HG03097 (cell line): Measurements from ENCODE around the gene LGI4.

ENCODE experiments used
- ATAC-seq: cut with Tn5 transposase; IDR thresholded peaks from one replicate; pipeline ENCODE4 v1.9.1; 2021; ENCODE audit not compliant: unreplicated experiment, low FRiP score

The LGI4 gene

DNA sequence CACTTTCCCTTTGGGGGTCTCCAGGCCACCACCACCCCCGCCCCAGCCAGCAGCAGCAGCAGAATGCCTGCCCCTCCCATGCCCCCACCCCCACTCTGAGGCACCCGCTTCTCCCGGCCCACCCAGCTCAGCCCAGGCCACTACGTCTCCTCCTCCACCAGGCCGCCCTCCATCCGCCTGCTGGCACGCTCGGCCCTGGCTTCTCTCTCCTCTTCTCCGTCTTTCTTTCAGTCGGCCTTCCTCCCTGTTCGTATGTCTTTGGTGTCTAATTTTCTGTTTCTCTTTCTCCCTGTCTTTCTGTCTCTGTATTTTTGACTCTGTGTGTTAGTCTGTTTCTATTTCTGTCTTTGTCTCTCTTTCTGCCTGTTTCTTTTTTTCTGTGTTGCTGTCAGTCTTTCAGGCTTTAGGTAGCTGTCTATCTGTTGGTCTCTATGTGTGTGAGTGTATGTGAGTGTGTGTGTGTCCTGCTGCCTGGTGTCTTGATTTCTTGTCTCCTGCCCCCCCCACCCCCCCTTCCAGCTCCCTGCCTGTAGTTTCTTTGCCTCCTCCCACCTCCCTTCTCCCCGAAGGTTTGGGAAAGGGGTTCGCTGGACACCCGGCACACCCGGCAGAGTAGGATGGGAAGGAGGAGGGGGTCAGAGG lies at the start of gene LGI4:
LGI4 (minus strand) TSS at position 459 of the 642 bp plus-strand sequence; CDS start at position 80, 379 bp downstream.
- no peak for ATAC-seq

DNA sequence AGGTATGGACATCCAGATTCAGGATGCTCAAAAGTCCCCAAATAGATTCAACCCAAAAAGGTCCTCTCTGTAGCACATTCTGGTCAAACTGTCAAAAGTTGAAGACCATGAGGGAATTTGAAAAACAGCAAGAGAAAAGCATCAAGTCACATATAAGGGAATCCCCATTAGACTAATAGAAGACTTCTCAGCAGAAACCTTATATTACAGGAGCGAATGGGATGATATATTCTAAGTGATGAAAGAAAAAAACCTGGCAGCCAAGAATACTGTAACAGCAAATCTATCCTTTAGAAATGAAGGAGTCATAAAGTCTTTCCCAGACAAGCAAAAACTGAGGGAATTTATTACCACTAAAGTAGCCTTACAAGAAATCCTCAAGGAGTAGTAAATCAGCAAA lies 49.4 kb upstream of the LGI4 start:
- no peak for ATAC-seq

DNA sequence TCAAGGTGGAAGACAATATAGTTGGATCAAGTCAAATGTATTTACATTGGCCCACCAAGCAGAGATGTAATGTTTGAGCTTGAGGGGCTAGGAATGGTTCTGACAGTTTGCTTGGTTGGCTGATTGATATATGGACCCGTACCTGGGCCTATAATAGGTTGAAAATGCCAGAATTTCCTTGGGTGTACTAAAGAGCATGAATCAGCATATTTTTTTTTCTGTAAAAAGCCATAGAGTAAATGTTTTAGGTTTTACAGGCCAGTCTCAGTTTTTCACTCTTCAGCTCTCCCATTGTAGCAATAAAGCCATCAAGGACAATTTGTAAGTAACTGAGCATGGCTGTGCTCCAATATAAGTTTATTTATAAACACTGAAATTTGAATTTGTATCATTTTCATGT lies 46.5 kb upstream of the LGI4 start:
- ATAC-seq: no peak

DNA sequence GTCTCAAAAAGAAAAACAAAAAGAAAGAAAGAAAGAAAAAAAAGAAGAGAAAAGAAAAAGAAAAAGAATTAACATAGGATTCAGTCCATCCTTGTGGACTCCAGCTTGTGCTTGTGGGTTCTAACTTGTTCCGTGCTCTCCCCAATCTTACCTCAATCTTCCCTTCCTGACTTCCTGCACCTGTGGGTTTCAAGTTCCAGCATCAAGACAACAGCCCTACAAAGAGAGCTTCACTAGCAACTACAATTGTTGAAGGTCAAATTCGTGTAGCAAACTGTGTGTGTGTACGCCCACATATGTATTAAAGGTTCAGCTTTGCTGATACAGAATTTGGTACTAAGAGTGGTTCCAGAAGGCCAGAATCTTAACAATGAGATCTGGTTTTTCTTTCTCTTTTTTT lies 45.0 kb upstream of the LGI4 start:
- ATAC-seq: no peak

DNA sequence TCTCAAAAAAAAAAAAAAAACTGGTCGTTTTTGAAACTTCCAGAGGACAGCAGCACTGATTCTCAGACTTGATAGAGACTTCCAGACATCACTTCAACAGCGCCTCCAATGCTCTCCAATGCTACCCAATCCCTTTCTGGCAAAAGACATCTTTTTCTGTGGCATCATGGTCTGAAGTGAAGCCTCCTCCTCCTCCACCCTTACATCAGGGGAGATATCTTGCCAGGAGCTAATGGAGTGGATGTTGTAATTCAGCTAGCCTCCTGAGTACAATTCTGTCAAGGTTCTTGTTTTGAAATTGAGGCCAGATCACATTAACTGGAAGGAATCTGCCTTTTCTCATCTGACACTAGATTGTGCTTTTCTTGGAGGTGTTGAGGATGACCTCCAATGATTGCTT lies 43.8 kb upstream of the LGI4 start:
- no peak for ATAC-seq

DNA sequence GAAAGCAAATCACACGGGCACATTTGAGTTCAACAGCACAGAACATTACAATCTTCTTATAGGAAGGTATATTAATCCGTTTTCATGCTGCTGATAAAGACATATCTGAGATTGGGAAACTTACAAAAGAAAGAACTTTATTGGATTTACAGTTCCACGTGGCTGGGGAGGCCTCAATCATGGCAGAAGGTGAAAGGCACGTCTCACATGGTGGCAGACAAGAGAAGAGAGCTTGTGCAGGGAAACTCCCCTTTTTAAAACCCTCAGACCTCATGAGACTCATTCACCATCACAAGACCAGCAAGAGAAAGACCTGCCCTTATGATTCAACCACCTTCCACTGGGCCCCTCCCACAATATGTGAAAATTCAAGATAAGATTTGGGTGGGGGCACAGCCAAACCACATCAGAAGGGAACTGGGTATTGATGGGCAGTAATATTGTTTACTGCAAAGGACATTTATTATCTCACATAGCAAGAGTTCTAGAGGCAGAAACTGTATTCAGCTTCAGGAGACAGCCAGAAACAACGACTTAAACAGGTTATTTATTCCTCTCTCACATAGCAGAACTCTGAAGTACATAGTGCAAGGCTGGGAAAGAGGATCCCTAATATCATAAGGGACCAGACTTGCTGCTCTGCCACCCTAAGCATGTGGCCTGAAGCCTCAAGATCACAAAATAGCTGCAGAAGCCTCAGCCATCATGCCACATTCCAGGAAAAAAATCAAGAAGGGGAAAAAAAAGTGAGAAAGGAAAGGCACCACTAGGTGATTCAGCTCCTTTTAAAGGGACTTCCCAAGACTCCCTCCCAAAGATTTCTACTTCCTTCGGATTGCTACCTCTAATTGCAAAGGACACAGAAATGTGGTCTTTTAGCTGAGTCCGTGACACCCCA lies 42.8 kb upstream of the LGI4 start:
- no peak for ATAC-seq

DNA sequence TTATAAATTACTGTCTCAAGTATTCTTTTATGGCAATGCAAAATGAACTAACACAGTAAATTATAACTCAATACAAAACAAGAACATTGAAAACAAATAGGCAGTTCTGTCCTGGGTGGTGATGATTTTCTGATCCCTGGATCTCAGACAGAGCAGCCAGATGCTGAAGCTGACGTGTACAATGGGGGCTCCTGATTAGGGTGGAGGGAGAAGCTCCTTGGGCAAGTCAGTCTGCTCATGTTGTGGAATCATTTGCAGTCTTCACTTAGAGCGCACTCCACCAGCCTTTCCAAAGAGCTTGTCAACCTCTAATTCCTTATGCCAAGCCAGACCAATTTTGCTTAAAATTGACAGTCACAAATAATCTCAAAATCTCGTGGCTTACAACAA lies 41.3 kb upstream of the LGI4 start:
- ATAC-seq: no peak

DNA sequence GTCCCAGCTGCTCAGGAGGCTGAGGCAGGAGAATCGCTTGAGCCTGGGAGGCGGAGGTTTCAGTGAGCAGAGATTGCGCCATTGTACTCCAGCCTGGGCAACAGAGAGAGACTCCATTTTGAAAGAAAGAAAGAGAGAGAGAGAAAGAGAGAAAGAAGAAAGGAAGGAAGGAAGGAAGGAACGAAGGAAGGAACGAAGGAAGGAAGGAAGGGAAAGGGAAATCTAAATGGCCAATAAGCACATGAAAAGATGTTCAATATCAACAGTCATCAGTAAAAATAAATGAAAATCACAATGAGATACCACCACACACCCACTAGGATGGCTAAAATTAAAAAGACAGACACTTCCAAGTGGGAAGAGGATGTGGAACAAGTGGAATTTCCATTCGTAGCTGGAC lies 39.4 kb upstream of the LGI4 start:
- no peak for ATAC-seq

DNA sequence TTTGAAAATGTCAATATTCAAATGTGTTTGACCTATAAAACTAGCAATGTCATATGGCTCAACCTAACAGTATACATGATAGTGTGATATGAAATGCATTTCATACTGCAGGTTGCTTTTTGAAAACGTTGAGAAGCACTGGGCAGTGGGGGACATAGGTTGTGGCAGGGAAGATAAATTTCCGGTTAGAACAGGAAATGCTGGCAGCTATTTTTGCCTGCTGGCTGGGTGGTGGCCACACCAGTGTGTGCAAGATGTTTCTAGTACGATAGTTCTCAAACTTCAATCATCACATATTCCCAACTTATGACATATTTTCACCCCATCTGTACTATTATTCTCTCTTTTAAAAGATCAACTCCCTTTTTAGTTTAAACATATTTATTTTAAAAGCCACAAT lies 36.9 kb upstream of the LGI4 start:
- ATAC-seq: no peak

DNA sequence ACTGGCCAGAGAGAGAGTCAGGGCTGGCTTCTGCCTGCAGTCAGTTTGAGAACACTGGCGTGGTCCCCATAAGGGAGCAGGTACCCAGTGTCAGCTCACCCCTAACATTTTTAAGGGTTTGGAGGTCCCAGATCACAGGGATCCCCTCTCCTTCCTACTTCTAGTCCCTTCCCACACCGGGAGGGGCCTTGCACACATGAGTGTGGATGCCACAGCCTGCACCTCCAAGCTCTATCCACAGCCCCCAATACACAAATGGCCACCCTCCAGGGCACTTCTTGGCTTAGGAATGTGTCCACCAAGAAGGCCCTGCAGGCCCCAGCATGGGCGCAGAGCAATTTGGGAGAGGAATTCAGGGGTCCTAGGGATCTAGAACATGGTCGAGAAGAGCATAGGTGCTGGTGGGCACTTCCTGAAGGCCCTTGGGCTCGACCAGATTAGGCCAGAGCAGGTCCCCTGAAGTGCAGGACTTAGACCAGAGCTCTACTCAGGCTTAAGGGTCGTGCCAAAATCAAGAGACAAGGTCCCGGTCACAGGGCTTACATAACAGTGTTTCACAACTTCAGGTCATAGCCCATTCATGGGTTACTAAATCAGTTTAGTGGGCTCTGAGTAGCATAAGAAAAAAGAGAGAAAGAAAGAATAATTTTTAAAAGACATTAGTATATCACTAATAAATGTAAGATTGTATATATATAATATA lies 35.7 kb upstream of the LGI4 start:
- ATAC-seq: no peak

DNA sequence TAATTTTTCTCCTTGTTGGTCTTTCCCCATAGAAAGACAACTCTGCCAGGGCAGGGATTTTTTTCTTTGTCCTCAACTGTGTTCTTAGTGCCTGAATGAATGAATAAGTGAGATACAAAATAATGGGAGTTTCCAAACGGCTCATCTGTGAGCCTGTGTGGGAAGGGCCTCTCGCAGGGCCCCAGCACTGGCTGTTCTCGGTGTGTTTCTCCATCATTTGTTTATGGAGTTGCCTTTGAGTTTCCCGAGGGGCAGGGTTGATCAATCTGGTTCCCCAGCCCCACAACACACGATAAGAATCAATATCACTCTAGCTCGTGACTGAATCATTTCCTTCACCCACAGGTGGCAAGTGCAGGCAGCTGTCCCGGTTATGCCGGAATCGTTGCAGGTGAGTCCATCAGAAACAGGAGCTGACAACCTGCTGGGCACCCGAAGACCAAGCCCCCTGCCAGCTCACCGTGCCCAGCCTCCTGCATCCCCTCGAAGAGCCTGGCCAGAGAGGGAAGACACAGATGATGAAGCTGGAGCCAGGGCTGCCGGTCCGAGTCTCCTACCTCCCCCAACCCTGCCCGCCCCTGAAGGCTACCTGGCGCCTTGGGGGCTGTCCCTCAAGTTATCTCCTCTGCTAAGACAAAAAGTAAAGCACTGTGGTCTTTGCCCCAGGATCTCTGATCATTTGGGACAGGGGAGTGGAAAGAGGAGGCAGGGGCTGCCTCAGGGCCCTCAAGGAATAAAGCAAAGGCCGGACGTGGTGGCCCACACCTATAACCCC lies 34.5 kb upstream of the LGI4 start:
- no peak for ATAC-seq

DNA sequence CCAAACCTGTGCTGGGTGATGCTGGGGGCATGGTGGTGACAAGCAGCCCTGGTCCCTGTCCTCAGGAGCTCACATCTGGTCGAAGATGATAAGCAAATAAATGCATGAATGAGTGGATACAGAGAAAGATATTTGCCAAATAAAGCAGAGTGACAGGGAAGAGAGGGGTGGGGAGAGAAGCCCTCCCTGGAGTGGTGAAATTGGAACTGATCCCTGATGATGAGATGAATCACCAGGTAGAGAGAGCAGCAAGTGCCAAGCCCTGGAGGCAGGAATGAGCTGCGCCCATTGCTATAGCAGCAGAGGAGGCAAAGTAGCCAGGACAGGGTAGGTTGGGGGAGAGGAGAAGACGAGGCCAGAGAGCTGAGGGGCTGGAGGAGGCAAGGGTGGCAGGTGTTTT lies 33.3 kb upstream of the LGI4 start:
- ATAC-seq: no peak

DNA sequence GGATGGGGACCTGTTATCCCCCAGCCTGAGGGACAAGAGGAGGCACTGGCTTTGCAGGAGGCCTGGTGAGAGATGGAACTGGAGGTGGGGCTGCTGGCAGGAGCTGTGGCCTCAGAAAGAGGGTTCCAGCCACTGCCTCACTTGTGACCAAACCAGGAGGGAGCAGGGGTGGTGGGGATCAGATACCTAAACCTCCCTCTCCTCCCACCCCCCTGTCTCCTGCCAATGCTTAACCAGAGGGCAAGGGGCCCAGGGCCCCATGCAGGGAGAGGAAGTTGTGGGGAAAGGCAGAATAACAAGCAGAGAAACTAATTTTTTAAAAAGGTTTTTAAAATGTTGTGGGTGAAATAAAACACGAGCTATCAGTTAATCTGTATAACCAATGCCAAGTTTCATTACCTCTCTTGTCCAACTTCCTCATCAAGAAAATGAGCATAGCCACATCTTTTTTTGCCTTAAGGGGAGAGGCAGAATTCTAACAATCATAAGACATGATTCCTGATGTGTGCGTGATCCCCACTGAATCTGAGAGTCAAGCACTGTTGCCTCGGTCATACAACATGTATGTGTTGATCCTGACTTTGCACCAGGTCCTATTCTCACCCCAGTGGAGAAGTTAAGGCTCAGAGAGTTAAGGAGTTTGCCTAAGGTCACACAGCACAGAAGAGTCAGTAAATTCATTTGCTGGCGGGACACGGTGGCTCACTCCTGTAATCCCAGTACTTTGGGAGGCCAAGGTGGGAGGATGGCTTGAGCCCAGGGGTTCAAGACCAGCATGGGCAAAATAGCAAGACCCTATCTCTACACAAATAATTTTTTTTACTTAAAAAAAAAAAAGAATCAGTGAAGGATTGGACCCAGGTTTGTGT lies 32.6 kb upstream of the LGI4 start:
- no peak for ATAC-seq

DNA sequence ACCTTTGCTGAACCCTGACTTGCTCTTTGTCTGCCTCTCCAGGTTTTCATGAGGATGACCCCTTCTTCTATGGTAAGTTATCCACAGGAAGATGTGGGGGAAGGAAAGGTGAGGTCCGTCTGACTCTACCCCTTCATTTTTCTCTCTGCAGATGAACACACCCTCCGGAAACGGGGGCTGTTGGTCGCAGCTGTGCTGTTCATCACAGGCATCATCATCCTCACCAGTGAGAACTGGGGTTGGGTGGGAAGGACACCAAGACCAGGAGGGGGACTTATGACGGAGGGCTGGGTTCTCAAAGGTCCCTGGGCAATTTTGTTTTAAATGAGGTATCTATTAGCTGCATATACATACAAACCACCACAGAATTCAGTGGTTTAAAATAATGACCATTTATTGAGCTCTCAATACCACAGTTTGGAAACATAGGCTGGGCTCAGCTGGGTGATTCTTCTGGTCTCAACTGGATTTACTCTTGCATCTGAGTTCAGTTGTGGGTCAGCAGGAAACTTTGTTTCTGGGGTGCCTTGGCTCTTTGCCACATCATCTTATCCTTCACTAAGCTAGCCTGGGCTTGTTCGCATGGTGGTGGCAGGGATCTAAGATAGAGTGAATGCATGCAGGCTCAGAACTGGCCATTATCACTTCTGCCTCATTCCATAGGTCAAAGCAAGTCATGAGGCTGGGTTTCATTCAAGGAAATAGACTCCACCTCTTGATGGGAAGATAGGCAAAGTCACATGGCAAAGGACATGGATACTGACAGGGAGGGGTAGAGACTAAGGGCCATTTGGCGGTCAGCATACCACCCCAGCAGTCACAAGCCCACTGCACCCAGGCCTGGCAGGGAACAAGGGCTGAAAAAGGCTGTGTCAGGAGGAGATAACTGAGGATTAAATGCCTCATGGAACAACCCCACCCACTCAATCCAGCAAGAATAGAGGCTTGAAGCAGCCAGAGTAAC lies 31.5 kb upstream of the LGI4 start:
- no peak for ATAC-seq

DNA sequence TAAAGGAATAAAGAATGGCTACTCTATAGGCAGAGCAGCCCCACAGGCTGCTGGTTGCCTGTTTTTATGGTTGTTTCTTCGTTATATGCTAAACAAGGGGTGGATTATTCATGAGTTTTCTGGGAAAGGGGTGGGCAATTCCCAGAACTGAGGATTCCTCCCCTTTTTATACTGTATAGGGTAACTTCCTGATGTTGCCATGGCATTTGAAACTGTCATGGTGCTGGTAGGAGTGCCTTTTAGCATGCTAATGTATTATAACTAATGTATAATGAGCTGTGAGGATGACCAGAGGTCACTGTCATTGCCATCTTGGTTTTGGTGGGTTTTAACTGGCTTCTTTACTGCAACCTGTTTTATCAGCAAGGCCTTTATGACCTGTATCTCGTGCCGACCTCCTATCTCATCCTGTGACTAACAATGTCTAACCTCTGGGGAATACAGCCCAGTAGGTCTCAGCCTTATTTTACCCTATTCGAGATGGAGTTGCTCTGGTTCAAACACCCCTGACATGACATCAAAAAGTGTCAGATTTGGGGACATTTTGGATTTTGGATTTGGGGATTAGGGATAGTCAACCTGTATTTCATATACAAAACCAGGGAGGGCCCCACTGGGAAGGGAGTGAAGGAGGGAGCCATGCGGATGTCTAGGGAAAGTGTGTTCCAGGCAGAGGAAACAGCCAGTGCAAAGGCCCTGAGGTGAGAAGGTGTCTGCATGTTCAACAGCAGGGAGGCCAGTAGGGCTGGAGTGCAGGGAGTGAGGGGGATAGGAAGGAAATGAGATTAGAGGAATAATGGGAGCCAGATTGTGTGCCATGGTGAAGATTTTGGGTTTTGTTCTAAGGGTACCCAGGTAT lies 30.6 kb upstream of the LGI4 start:
- no peak for ATAC-seq

DNA sequence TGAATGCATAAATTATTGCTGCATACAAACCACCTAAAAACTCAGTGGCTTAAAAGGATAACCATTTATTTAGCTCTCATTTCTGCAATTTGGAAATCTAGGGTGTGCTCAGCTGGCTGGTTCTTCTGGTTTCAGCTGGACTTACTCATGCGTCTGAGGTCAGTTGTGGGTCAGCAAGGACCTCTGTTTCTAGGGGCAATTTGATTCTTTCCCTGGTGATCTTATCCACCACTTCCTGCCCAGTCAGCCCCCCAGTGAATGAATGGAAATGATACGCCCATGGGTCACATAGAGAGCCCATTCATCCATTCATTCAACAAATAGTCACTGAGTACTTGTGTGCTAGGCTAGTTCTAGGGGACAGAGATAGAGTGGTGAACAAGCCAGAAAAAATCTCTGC lies 29.6 kb upstream of the LGI4 start:
- ATAC-seq: no peak

DNA sequence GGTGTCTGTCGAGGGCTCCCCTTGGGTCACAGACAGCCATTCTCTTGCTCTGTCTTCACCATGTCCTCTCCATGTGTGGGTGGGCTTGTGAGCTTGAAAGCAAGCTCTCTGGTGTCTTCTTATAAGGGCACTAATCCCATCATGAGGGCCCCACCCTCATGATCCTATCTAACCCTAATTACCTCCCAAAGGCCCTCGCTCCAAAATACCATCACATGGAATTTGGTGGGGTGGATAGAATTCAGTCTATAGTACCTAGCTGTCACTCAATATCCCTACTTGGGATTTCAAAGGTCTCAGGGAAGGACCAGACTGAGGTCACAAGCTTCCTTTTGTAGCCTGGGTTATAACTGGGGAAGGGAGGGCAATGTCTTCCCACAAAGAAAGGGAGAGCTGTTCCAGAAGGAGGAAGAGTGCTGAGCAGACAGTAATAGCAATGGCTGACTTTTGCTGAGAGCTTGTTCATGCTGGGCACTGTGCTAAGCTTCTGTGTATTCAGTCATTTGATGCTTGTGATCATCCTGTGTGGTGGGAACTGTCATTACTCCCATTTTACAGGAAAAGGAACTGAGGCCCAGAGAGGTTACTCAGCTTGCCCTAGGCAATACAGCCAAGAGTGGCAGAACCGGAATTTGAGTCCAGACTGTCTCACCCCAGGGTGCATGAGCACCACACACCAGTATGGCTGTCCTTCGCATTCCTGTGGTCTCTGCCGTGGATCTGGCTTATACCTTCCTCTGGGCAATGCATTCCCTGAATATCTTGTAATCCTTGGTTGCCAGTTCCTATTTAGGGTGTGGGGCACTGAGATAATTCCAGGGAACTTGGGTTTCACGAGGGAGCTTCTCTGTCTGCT lies 27.8 kb upstream of the LGI4 start:
- ATAC-seq: no peak
